ENCODE measurements around the gene MSL3B.
"Not testable (repeated sequence)": the region's sequence is repeated elsewhere in the genome, so short reads cannot be mapped to it uniquely, and the experiment has no call there.

MSL3B gene

DNA sequence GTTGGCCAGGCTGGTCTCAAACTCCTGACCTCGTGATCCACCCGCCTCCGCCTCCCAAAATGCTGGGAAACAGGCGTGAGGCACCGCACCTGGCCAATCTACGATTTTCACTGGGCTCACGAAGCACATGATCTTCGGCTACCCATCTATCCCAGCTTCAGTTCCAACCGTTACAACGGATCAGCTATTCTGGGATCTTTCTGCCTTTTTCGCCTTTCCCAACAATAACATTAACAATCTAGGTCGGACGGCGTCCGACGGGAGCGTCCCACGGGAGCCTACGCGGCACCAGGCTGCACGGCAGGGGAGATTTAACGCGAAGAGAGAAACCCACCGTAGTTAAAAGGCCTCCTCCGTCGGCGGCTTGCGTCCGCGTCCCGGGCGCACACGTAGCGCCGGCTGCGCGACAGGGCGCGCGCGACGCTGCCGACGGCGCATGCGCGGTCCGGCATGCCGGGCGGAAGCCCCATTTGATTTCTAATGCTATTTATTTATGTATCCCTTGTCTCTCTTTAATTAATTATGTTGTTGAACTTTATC lies at the start of gene MSL3B:
Gene MSL3B, minus strand, starts transcription at position 394 of the 540 bp plus-strand sequence.
- peak; percentile 35 for DNase-seq

DNA sequence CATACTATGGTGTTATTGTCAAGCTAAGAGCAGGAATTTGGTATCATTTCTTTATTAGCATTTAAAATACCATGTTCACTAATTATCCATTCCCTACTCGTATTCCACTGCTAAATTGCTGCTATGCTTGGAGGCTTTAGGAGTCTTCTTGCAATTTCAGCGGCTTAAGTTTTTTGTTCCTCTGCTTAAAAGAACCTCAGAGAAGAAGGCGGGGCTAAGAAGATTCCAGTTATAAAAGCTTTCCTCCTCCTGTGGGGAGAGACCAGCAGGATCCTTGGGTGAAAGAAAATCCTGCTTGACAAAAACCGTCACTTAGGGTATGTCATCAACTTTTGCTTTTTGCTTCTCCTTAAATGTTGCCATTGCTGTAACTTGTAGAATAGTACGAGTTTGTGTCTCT lies 48.9 kb upstream of the MSL3B start, which contains the start of gene TRPM8:
Gene TRPM8, plus strand, starts transcription at position 258 of the 400 bp plus-strand sequence. CDS start 9,165 bp downstream, outside the sequence.
- no peak for DNase-seq

DNA sequence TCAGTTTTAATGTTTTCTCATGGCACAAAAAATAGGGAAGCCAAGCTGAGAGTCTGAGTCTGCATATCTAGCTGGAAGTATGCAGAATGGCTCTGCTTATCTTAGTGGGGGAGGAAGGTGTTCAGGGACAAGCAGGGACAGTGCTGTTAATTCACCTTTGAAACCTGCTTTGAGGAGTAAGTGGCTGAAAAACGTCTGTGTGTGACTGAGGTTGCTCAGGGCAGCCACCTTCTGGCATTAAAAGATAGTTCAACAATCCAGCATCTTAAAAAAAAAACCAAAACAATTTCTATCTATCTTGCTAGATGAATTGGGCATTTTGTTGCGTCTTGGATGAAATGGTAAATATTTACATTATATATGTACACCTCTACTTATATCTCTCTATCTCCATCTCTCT lies 46.9 kb upstream of the MSL3B start:
- DNase-seq, result peak; percentile 1

DNA sequence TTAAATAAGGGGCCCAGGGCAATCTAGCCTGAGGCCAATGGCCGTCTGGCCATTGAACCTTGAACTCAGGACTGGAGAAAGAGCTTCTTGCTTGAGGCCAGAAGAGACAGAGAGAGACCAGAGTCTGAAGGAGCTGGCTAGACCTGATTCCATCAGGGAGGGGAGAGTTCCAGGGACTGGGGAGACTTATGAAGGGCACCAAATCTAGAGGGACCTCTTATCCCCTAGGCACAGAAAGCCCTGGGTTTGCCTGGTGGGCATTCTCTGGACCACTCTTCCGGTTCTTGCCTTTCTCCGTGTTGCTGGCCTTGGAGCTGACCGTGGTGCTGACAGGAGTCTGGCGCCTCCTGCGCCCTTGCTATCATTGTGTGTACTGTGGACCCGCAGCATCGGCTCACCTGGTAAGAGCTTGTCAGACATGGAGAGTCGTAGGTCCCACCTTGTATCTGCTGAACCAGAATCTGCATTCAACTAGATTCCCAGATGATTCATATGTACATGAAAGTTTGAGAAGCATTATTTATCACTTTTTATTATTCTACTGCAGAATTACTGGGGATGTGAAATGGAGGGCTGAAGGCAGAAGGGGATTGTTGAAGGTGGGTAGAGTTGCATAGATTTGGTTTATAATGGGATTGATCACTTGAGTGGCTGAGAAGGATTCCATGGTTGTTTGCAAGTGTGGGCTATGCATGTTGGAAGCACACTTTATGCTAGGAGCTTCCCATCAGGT lies 44.7 kb upstream of the MSL3B start:
- DNase-seq, result no peak

DNA sequence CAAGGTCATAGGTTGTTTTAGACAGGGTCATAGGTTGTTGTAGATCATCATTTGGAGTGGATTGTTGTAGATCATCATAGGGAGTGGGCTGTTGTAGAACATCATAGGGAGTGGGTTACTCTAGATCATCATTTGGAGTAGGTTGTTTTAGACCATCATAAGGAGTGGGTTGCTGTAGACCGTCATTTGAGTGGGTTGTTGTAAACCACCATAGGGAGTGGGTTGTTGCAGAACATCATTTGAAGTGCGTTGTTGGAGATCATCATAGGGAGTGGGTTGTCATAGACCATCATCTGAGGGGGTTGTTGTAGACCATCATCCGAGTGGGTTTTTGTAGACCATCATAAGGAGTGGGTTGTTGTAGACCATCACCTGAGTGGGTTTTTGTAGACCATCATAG lies 39.4 kb upstream of the MSL3B start:
- no peak for DNase-seq

DNA sequence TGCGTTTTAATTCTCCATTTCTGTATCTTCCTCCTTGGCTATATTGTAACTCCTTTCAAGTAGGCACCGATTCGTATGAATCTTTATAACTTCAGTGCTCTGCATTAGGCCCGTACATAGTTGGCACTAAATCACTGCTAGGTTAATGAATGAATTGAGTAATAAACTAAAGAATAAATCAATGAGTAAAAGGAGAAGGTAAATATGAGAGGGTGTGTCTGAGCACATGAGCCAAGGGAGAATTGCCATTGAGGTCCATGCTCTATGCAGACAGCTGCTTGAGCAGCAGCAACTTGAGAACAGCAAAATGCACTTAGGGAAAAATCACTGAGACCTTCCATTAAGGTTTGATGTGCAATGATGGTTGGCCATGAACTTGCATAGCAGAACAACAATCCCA lies 37.8 kb upstream of the MSL3B start:
- DNase-seq, result no peak

DNA sequence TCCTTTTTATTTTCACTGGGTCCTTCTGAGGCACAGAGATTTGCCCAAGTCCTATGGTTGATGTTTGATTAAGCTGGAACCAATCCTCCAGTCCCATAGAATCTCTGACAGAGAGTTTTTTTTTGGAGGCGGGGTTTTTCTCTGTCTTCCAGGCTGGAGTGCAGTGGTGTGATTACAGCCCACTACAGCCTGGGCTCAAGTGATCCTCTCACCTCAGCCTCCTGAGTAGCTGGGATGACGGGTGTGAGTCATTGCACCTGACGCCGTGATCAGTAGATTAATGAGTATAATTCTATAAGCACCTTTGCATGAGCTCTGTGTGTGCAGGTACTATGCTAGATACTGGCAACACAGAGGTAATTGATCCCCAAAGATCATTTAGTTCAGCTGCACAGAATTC lies 33.7 kb upstream of the MSL3B start:
- no peak for DNase-seq

DNA sequence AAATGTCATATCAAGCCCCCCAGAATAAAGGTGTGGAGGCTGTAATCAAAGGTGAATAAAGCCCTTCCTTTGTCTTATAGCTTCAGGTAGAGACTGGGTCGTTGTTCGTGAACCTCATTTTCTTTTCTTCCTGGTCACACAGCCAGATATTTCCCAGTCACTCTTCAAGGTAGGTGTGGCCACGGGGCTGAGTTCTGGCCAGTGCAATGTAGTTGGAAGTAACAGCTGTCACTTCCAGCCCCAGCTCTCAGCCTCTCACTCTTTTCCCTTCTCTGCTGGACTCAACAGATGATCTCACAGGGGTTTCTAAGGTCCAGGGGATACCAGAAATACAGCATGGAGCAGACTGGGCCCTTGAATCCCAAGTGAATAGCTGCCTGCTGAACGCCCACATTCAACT lies 33.2 kb upstream of the MSL3B start:
- no peak for DNase-seq

DNA sequence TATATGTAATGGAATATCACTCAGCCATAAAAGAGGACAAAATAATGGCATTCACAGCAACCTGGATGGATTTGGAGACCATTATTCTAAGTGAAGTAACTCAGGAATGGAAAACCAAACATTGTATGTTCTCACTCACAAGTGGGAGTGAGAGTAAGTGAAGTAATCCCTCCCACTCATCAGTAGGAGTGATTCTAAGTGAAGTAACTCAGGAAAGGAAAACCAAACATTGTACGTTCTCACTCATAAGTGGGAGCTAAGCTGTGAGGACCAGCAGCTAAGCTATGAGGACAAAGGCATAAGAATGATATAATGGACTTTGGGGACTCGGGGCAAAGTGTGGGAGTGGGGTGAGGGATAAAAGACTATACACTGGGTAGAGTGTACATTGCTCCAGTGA lies 28.1 kb upstream of the MSL3B start:
- not testable (repeated sequence) for DNase-seq

DNA sequence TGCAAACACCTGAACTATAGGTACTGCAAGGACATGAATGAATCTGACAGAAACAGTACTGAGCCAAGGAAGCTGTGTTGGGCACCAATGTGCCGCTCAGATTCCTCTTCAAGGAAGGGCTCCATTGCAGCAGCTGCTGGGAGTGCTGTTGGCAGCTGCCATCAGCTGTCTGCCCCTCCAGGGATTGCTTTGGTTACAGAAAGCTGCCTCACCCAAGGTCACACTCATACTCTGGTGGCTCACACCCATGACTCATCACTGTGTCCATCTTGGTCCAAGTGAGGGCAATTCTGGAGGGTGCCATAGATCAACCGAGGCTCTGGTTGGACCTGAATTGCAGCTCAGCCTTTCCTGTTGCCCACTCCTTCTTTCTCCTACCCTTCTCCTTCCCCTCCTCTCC lies 24.6 kb upstream of the MSL3B start:
- DNase-seq, result no peak

DNA sequence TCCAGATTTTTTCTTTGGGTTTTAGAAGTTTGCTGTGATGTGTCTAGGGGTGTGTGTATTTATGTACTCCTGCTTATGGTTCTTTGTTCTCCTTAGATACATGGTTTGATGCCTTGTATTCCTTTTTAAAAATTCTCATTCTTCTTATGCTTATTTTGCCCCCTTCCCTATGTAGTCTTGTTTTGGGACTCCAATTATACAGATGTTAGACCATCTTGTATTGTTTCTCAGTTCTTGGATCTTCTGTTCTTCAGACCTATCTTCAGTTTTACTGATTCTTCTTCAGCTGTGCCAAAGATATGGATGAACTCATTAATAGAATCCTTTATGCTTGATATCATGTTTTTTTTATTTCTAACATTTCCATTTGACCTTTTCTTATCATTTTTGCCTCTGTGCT lies 14.2 kb upstream of the MSL3B start:
- DNase-seq, result no peak

DNA sequence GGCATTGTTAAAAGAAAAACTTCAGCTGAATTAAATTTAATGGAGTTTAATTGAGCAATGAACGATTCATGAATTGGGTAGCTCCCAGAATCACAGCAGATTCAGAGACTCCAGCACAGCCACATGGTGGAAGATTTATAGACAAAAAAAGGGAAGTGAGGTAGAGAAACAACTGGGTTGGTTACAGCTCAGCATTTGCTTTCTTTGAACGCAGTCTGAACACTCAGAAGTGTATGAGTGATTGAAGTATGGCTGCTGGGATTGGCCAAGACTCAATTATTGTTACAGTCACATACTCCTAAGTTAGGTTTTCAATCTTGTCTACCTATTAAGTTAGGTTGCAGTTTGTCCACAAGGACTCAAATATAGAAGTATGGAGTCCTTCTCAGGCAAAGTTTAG lies 3.9 kb upstream of the MSL3B start:
- DNase-seq, result not testable (repeated sequence)

DNA sequence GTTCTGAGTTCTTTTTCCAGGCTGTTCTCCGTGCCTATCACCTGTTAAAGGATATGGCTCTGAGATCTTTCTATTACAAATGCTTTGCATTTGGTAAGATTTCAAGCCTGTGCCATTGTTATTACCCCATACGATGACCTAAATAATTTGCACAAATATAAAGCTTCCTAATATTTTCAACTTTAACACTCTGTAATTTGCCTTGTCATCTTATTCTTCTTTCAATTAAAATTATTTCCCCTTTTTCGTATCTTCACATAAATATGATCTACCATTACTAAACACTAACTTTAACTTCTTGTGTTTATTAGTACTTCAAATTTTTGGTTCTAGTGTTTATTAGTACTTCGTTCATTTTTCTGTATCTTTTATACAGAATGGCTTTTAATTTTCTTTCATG lies 3.2 kb upstream of the MSL3B start:
- DNase-seq, result no peak

DNA sequence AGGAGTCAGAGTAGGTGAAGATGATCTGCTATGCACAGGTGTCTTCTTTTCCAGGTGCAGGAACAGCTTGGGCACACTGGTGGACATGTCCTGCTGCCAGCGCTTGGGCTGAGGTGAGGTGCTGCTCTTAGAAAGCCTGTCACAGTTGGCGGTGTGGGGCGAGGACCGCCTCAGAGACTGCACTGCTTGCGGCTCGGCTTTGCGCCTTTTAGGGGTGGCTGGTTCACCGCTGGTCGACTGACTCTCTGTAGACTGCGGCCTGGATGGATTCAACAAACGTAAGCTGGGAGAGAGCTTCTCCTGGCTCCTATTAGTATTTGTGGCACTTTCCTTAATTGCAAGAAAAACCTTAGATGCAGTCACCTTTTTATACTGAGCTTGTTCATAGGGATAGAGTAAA lies 1.7 kb downstream of the MSL3B start:
- no peak for DNase-seq

DNA sequence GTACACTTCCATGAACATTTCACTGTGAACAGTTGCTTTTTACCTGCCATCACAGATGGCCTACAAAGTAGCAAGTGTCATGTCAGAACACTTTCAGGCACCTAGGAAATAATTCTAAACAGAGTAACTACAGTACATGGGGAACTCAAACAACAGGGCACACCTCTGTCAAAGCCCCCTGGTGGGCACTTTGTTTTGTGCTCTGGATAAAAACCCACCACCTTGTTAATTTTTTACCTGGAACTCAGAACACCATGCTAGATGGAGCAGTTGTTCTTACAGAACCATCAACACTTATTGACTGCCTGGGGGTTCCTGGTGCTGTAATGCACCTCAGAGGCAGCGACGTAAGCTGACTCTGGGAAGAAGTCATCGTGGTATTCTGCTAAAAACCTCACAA lies 2.3 kb downstream of the MSL3B start:
- no peak for DNase-seq

DNA sequence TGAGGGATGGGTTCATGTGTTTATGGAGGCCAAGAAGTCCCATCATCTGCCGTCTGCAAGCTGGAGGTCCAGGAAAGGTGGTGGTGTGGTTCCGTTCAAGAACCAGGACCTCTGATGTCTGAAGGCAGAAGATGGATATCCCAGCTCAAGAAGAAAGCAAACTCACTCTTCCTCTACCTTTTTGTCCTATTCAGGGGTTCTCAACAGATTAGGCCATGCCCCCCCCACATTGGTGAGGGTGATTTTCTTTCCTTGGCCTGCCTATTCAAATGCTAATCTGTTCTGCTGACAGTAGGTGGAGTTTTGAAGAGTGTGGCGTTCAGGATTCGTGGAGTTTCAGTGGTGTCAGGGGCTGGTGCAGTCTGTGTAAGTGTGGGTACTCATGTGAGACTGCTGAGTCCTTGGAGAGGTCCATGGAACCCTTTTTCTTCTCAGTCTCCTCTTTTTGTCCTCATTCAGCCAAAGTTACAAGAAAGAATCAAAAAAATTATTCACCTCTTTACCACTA lies 5.9 kb downstream of the MSL3B start:
- DNase-seq, result no peak

DNA sequence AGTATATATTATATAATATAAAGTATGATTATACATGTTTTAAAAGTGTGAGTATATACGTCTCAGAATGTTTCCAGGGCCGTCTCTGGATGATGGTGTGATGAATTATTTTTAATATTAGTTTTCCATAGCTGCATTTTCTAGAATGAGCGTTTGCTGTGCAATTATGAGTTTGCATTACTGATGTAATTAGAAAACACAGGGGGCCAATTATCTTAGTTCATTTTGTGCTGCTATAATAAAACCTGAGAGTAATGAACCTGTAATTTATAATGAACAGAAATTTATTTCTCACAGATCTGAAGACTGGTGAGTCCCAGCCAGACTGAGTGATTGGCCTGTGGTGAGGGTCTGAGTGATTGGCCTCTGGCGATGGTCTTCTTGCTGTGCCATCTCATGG lies 9.9 kb downstream of the MSL3B start:
- no peak for DNase-seq

DNA sequence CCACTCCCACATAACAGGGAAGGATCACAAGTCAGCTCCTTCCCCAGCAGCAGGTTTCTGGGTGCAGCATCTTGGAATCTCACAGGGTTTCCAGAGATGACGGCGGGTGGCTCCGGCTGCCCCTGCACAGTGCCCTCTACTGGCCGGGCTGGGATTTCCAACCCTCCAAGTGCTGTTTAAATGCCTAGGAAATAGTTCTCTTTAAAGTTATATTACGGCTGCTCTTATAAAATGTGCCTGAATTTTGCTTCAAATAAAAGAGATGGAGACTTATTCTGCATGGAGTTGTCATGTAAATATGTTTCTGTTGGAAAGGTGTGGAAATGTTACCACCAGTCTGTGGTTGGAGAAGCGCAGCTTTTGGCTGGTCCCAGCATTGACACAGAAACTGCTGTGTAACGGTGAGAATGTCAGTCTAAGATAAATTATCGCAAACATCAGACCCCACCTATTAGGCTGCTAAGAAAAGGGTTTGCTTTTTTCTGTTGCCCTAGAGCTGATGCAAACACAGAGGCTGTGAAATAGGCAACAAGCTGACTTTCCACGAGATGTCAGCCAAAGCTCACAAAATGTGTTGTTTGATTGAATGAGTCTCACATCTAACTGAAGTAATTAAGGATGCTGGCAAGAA lies 10.6 kb downstream of the MSL3B start:
- no peak for DNase-seq

DNA sequence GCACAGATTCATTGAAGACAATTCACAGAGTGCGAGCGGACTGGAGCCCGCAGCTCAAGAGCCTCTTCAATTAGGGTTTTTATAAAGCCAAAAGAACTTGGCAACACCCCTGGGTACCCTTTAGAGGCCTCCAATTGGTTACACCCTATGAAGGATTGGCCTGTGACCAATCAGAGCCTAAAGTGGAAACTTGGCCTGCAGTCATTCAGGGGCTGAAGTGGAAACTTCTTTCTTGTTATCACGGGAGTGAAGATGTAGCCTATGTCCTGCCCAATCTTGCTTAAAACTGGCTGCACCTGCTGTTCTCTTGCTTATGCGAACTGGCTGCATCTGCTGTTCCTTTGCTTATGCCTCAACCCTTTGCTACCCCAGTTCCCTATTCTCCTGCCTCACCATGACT lies 12.0 kb downstream of the MSL3B start:
- no peak for DNase-seq

DNA sequence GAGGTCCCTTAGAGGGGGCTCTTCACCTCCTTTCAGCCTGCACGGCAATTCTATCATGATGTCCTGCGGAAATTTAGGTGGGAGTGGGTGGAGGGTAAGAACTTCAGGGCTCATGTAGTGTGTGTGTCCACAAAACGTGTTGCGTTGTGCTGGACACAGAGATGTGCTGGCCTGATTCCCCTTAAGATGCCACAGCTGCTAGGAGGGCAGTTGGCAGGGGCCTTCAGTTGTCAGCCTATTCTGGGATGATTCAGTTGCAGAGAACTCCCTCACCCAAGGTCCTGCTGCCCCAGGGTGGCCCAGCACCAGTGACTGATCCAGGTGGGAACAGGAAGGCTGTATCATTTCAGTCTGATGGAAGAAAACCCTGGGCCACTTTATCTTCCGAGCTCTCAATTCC lies 12.8 kb downstream of the MSL3B start:
- DNase-seq, result no peak

DNA sequence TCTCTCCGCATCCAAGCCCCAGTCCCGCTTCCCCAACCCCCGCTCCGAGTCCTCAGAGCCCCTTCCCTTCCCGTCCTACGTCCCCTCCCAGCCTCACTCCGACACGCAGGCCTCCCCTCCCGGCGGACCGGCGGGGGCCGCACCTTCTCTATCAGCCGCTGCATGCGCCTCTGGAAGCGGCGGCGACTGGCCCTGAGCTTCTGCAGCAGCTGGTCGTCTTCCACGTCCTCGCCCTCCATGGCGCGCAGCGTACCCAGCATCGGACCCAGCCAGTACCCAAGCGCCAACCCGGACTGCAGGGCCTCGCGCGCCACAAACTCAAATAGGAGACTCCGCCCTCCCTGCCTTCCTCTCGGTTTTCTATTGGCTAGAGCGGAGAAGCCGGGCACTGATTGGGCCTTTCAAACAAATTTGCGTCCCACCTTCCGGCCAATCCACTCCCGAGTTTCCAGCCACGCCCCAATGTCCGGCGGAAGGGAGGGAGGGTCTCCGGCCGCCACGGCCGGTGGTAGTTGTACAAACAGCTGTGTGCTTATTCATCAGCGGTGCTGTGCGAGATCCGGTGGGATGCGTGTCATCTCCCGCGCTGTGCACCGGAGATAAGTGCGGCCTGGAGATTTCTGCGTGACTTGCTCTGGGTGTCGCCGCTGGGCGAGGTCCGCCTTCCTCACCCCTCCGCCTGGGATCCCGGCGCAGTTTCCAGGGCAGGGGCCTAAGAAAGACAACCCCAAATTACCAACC lies 13.8 kb downstream of the MSL3B start, which contains the start of gene HJURP:
Gene HJURP, minus strand, starts transcription at position 295 of the 741 bp plus-strand sequence. Its CDS starts 35 bp downstream, at position 260.
- DNase-seq, result peak; percentile 89

DNA sequence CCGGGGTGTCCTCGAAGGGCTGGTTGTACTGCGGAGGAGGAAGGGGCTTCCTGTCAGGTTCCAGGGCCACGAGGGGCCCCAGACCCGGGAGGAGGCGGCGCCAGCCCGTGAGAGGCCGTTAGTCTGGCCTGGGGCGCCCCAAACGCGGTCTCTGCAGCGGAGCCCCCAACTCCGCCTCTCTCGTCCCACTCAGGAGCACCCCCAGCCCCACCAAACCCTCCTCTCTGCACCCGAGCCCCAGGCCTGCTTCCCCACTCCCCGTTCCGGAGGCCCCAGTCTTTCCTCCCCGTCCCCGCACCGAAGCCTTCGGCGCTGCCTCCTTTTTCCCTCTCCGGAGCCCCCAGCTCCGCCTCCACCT lies 14.3 kb downstream of the MSL3B start:
- DNase-seq, result no peak

DNA sequence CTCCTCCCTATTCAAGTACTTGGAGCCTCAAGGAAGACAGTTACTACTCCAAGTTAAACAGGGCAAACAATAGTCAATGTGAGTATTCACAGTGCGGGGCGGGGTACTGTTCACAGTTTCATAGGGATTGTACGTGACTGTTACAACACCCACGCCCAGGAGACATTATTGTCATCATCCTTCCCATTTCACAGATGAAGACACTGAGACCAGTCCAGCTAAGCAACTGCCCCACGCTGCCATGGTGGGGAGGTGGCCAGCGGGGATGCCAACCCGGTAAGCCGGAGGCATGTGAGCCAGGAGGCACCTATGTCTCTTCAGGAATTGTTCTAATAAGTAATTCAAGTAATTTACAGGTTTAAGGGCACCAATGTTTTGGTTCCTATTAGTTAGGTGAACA lies 14.8 kb downstream of the MSL3B start:
- no peak for DNase-seq

DNA sequence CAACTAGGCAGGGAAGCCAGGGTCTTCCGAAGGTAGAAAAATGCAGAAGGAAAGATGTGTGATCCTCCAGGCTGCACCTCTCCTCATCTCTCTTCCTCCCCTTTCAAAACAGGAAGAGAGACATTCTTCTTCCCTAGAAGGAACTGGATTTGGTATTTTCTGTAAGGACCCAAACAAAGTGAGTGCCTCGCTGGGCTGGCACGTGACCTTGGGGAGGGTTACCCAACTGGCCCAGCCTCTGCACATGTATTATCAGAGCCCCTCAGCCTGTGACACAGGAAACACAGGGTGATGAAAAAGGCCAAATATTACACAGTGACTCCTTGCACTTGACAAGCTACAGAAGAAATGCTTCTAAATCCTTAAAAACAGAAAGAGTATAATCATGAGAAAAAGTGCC lies 16.1 kb downstream of the MSL3B start:
- no peak for DNase-seq
